SK-N-MC (cell line): Measurements from ENCODE around the gene FANK1.

Source experiments
- EZH2 ChIP-seq: fragments of 200-600 bp; sonication (generic); IDR thresholded peaks from one replicate; pipeline ENCODE4 v1.6.1; 2017; ENCODE audit warnings: antibody characterized with exemption
- POLR2AphosphoS5 ChIP-seq: IDR thresholded peaks from 2 replicates; pipeline ENCODE4 v1.6.1; 2012; ENCODE audit warnings: mild to moderate bottlenecking, low read depth, low read length, borderline replicate concordance

DNA sequence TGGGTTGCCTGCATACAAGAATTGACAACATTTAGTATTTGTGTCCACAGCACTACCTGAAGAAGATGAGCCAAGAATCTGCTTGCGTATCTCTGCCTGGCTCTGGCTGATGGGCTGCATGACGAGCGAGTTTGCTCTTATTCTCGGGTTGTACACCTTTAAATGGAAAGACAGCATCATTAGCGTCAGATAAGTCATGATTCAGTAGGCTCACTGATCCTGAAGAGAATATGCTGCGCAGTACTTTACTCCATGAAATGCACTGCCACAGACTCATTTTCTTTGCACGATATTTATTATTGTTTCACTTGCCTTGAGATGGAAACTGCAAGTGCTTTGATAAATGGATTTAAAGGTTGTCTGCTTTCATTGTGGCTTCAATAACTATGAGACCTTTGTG, 43.9 kb upstream of the FANK1 start:
- TF ChIP-seq EZH2 (no peak), POLR2AphosphoS5 (no peak)
